Prostate gland (tissue), 2 donors: ENCODE results near the gene ATP5F1B.

Experiments
- CTCF ChIP-seq, 4 experiments: fragments of 200-600 bp in 2 of 4; fragments of 450-650 bp in 2 of 4; sonication (generic) in 2 of 4; IDR thresholded peaks; 1 replicate in 3 of 4; 2 replicates in 1 of 4; pipeline ENCODE4 v1.5.1; 2016 to 2019; ENCODE audit warnings: antibody characterized with exemption in 4 of 4, mild to moderate bottlenecking in 2 of 4, moderate library complexity in 2 of 4
- POLR2A ChIP-seq: fragments of 450-650 bp; IDR thresholded peaks from one replicate; pipeline ENCODE4 v1.6.1; 2016; ENCODE audit warnings: antibody characterized with exemption, mild to moderate bottlenecking
- POLR2AphosphoS5 ChIP-seq: sonication (generic); formaldehyde crosslinking; IDR thresholded peaks from one replicate; pipeline ENCODE4 v1.6.1; 2017; ENCODE audit warnings: antibody characterized with exemption

DNA sequence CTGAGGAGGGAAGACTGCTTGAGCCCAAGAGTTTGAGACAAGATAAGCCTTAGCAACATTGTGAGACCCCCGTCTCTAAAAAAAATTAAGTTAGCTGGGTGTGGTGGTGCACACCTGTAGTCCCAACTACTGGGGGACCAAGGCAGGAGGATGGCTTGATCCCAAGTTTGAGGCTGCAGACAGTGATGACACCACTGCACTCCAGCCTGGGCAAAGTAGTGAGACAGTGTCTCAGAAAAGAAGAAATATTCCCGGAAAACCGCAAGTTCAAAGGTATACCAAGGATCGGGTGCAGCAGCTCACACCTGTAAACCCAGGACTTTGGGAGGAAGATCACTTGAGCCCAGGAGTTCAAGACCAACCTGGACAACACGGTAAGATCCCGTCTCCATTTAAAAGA is 36.5 kb upstream of the ATP5F1B start:
- TF ChIP-seq CTCF (IDR thresholded peaks at IDR 0.05) (no peak), POLR2AphosphoS5 (no peak), POLR2A (no peak)
